ENCODE data around the gene LINGO3.

LINGO3 gene

GRCh38 chr19:2343289-2343982 is 35.5 kb upstream of the LINGO3 start:
- no peaks in the 10 kb centered on the region for H3K4me1 Mint-ChIP-seq (ENCODE audit: low read depth)
- no peak overlapping the region for H3K4me3 Mint-ChIP-seq
- H3K9me3 Mint-ChIP-seq: no peaks in the 10 kb centered on the region
- no peak overlapping the region for H3K27ac Mint-ChIP-seq
- peaks cover 4% of the 10 kb centered on the region for H3K36me3 Mint-ChIP-seq (ENCODE audit: low read depth)
- no peaks in the 10 kb centered on the region for H3K27me3 Mint-ChIP-seq (ENCODE audit: low read depth)

DNA sequence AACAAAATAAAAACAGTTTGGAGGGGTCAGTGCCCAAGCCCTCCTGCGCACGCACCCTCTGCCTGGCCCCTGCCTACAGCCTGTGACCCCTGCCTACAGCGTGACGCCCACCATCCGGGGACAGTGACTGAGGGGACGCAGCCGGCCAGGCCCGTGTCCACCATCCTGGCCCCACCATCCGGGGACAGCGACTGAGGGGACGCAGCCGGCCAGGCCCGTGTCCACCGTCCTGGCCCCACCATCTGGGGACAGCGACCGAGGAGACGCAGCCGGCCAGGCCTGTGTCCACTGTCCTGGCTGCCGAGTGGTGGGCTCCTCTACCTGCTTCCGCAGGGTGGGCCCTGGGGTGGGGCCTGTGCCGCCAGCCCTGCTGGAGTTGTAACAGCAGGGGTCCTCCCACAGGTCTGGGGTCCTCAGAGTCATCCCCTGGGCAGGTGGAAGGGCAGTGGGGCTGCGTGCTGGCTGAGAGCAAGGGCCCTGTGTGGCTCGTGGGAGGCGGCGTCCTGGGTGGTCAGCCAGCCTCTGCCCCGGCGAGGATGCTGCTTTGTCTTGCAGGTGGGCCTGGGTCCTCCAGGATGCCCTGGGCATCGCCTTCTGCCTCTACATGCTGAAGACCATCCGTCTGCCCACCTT is 34.8 kb upstream of the LINGO3 start:
- no peaks in the 10 kb centered on the region for H3K27me3 Mint-ChIP-seq (ENCODE audit: low read depth)
- no peak overlapping the region for H3K27ac Mint-ChIP-seq
- H3K9me3 Mint-ChIP-seq: no peaks in the 10 kb centered on the region
- no peaks in the 10 kb centered on the region for H3K4me1 Mint-ChIP-seq (ENCODE audit: low read depth)
- no peak overlapping the region for H3K4me3 Mint-ChIP-seq
- peaks cover 4% of the 10 kb centered on the region for H3K36me3 Mint-ChIP-seq (ENCODE audit: low read depth)

DNA sequence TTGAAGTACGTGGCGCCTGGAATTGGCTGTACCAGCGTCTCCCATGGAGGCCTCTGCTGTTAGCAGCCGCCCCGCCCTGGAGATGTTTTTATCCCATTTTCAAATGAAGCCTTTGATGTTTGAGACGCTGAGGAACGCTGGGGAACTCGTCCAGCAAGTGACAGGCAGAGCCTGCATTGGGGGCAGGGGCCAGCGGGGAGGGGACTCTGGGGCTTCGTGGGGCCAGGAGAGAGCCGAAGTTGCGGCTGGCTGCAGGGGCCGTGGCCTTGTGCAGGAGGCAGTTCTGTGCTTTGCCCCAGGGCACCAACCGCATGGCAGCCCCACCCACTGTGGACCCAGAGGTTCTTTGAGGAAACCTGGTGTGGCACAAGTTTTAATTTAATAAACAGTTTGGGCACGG is 34.0 kb upstream of the LINGO3 start:
- no peaks in the 10 kb centered on the region for H3K27me3 Mint-ChIP-seq (ENCODE audit: low read depth)
- H3K9me3 Mint-ChIP-seq: no peaks in the 10 kb centered on the region
- H3K27ac Mint-ChIP-seq: no peak overlapping the region
- no peaks in the 10 kb centered on the region for H3K4me1 Mint-ChIP-seq (ENCODE audit: low read depth)
- H3K36me3 Mint-ChIP-seq (ENCODE audit: low read depth): peaks cover 6% of the 10 kb centered on the region
- no peak overlapping the region for H3K4me3 Mint-ChIP-seq

DNA sequence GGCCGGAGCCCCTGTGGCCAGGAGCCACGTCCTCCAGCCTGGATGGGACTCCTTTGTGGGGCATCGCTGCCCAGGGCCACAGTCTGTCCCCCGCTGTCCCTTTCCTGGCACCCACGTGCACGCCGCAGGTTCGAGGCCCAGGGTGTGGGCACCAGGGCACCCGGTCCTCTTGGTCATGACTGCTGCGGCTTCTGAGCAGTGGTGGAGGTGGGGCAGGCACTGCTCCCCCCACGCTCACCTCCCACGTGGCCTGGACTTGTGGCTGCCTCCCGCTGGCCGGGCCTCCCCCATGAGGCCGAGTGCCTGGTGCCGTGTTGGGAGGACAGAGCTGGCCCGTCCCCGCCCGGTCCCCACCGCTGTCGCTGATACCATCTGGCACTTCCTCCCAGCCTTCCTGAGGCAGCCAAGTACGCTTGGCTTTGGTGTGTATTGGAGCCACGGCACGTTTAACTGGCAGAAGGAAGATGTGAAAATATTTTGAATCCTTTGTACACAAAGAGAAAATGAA is 33.3 kb upstream of the LINGO3 start:
- H3K4me3 Mint-ChIP-seq: no peak overlapping the region
- H3K27ac Mint-ChIP-seq: no peak overlapping the region
- H3K9me3 Mint-ChIP-seq: no peaks in the 10 kb centered on the region
- no peaks in the 10 kb centered on the region for H3K27me3 Mint-ChIP-seq (ENCODE audit: low read depth)
- no peaks in the 10 kb centered on the region for H3K4me1 Mint-ChIP-seq (ENCODE audit: low read depth)
- H3K36me3 Mint-ChIP-seq (ENCODE audit: low read depth): peaks cover 8% of the 10 kb centered on the region

- Mint-ChIP-seq H3K36me3 (ENCODE audit: low read depth) (peaks cover 12% of the 10 kb centered on the region), H3K4me3 (no peak overlapping the region), H3K4me1 (ENCODE audit: low read depth) (peaks cover 1% of the 10 kb centered on the region), H3K27ac (no peak overlapping the region), H3K9me3 (peaks cover 4% of the 10 kb centered on the region), H3K27me3 (ENCODE audit: low read depth) (no peaks in the 10 kb centered on the region)
These were observed 32.7 kb upstream of the LINGO3 start for GRCh38 chr19:2340496-2341243.

DNA sequence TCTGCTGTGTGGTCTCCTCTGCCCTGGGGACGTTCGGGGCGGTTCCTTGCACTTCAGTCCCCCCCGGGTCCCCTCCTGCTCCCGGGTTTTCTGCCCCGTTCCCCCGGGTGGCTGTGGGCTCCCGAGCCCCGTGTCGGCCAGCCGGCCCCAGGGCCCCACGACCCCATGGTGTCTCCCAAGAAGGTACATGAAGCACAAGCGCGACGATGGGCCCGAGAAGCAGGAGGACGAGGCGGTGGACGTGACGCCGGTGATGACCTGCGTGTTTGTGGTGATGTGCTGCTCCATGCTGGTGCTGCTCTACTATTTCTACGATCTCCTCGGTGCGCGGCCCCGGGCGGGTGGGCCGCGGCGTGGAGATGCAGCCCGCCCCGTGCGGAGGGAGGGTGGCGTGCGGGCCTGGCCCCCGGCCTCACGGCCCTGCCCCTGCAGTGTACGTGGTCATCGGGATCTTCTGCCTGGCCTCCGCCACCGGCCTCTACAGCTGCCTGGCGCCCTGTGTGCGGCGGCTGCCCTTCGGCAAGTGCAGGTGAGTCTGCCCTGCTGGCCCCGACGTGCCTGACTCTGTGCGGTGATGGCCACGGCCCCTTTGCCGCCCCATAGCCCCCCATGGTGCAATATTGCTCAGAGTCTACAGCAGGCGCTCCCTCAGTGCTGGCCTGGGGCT is 31.8 kb upstream of the LINGO3 start:
- Mint-ChIP-seq H3K4me3 (no peak overlapping the region), H3K9me3 (peaks cover 5% of the 10 kb centered on the region), H3K4me1 (ENCODE audit: low read depth) (peaks cover 2% of the 10 kb centered on the region), H3K36me3 (ENCODE audit: low read depth) (peaks cover 12% of the 10 kb centered on the region), H3K27ac (no peak overlapping the region), H3K27me3 (ENCODE audit: low read depth) (no peaks in the 10 kb centered on the region)

GRCh38 chr19:2338751-2339643 is 31.0 kb upstream of the LINGO3 start:
- Mint-ChIP-seq H3K4me1 (ENCODE audit: low read depth) (peaks cover 2% of the 10 kb centered on the region), H3K27me3 (ENCODE audit: low read depth) (no peaks in the 10 kb centered on the region), H3K9me3 (peaks cover 5% of the 10 kb centered on the region), H3K27ac (no peak overlapping the region), H3K4me3 (no peak overlapping the region), H3K36me3 (ENCODE audit: low read depth) (peaks cover 12% of the 10 kb centered on the region)

- H3K9me3 Mint-ChIP-seq: peaks cover 5% of the 10 kb centered on the region
- H3K4me1 Mint-ChIP-seq (ENCODE audit: low read depth): peaks cover 2% of the 10 kb centered on the region
- H3K36me3 Mint-ChIP-seq (ENCODE audit: low read depth): peaks cover 12% of the 10 kb centered on the region
- H3K27me3 Mint-ChIP-seq (ENCODE audit: low read depth): no peaks in the 10 kb centered on the region
- H3K27ac Mint-ChIP-seq: no peak overlapping the region
- no peak overlapping the region for H3K4me3 Mint-ChIP-seq
These were observed 30.2 kb upstream of the LINGO3 start for GRCh38 chr19:2338055-2338615.

DNA sequence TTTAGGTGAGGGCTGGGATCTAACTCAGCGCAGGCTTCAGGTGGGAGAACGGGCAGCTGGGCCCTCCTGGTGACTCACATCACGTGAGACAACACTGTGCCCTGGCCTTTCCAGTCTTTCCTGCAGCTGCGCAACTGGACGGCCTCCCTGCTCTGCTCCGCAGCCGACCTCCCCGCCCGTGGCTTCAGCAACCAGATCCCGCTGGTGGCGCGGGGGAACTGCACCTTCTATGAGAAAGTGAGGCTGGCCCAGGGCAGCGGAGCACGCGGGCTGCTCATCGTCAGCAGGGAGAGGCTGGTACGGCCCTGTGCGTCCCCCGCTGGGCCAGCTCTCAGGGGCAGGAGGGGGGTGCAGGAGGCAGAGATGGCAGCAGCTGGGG is 29.4 kb upstream of the LINGO3 start:
- Mint-ChIP-seq H3K27me3 (ENCODE audit: low read depth) (no peaks in the 10 kb centered on the region), H3K27ac (no peak overlapping the region), H3K36me3 (ENCODE audit: low read depth) (peaks cover 12% of the 10 kb centered on the region), H3K4me3 (no peak overlapping the region), H3K4me1 (ENCODE audit: low read depth) (peaks cover 6% of the 10 kb centered on the region), H3K9me3 (peaks cover 5% of the 10 kb centered on the region)

GRCh38 chr19:2336528-2337328 is 28.8 kb upstream of the LINGO3 start:
- Mint-ChIP-seq H3K36me3 (ENCODE audit: low read depth) (peaks cover 12% of the 10 kb centered on the region), H3K27ac (no peak overlapping the region), H3K4me3 (no peak overlapping the region), H3K4me1 (ENCODE audit: low read depth) (peaks cover 9% of the 10 kb centered on the region), H3K27me3 (ENCODE audit: low read depth) (no peaks in the 10 kb centered on the region), H3K9me3 (peaks cover 5% of the 10 kb centered on the region)

DNA sequence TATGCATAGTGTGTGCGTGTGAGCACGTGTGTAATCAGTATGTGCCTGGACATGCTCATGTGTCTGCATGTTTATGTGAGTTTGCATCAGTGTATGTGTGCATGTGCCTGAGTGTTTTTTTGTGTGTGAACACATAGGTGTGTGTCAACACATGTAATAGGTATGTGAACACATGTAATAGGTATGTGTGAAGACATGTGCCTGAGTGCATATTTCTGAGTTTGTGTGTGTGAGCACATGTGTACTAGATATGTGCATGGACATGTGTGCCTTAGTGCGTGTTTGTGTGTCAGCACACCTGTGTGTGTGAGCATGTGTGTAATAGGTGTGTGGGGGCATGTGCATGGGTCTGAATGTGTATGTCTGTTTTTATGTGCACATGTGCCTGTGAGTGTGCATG is 27.9 kb upstream of the LINGO3 start:
- H3K27me3 Mint-ChIP-seq (ENCODE audit: low read depth): no peaks in the 10 kb centered on the region
- H3K36me3 Mint-ChIP-seq (ENCODE audit: low read depth): peaks cover 12% of the 10 kb centered on the region
- H3K4me1 Mint-ChIP-seq (ENCODE audit: low read depth): peaks cover 14% of the 10 kb centered on the region
- peak overlapping the region; percentile 66 for H3K27ac Mint-ChIP-seq
- no peak overlapping the region for H3K4me3 Mint-ChIP-seq
- peaks cover 5% of the 10 kb centered on the region for H3K9me3 Mint-ChIP-seq

- no peak overlapping the region for H3K4me3 Mint-ChIP-seq
- H3K27ac Mint-ChIP-seq: peak overlapping the region; percentile 66
- H3K27me3 Mint-ChIP-seq (ENCODE audit: low read depth): no peaks in the 10 kb centered on the region
- H3K4me1 Mint-ChIP-seq (ENCODE audit: low read depth): peaks cover 20% of the 10 kb centered on the region
- H3K9me3 Mint-ChIP-seq: peaks cover 5% of the 10 kb centered on the region
- peaks cover 12% of the 10 kb centered on the region for H3K36me3 Mint-ChIP-seq (ENCODE audit: low read depth)
These were observed 27.3 kb upstream of the LINGO3 start for GRCh38 chr19:2334986-2335846.
